ENCODE data around the gene CYYR1. TPM values are rescaled to one million over a fixed set of nuclear protein-coding genes. Genes with fewer than 3 reads are reported as not detected.

The CYYR1 gene
- total RNA-seq, 1 experiment from 2014 or later = 13.6 TPM

DNA sequence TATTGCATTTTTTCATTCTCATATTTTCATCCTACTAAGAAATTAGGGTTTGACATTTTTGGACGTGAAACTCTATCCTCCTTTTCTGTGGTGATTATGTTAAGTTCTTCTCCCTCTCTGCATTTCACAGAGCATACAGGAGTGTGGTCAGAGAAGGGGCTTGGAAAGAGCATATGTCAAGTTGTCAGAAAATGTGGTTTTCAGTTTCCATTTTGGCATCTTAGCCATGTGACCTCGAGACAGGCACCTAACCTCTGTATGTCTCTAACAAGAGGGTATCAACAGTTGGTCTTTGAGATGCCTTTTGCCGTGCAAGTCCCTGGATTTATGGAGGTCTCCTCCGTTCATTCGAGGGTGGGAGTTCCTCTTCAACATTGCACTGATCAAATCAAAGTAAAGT, 140.7 kb downstream of the CYYR1 start:
- H3K79me2 ChIP-seq (ENCODE audit: insufficient read depth, low read length) = no peaks in the 10 kb centered on the region
- no peak overlapping the region for H2BK12ac ChIP-seq (ENCODE audit: insufficient read length, low read depth, low read length)
- no peak overlapping the region for H3K18ac ChIP-seq (ENCODE audit: insufficient read length, low read depth, low read length)
- H3K4me1 Mint-ChIP-seq = peaks cover under 1 to 2% of the 10 kb centered on the region in 2 experiments; a peak in 3 of 4 replicates
- H4K20me1 ChIP-seq (ENCODE audit: control insufficient read depth, insufficient read depth, insufficient read length) = no peaks in the 10 kb centered on the region
- peaks cover 1% of the 10 kb centered on the region; the same call in 1 of the 2 replicates for H3K4me1 ChIP-seq (ENCODE audit: insufficient read depth, low read length)
- no peaks in the 10 kb centered on the region; a peak in 1 of 7 replicates for H3K36me3 Mint-ChIP-seq (ENCODE audit: insufficient read depth in 1 of 3, low read depth in 3 of 3)
- no peak overlapping the region for H2AFZ ChIP-seq (ENCODE audit: low read length)
- no peak overlapping the region for H3K27ac ChIP-seq (ENCODE audit: insufficient read length, low read depth, low read length)
- no peaks in the 10 kb centered on the region for H3K27me3 ChIP-seq (ENCODE audit: insufficient read depth, low read length)
- no peak overlapping the region for H3T11ph ChIP-seq (ENCODE audit: low read length)
- H2AK5ac ChIP-seq (ENCODE audit: insufficient read length, low read length) = no peak overlapping the region
- no peak overlapping the region for H4K8ac ChIP-seq (replicated peaks; ENCODE audit: insufficient read length, low read depth, low read length)
- no peak overlapping the region for H3K14ac ChIP-seq (ENCODE audit: insufficient read depth, low read length)
- no peak overlapping the region for H3K4ac ChIP-seq (ENCODE audit: low read depth, low read length)
- WGBS (ENCODE audit: extremely low coverage, insufficient read length, low lambda C conversion rate) = no CpG with 5 or more reads among the region's 5 CpGs
- no peaks in the 10 kb centered on the region for H3K9me3 ChIP-seq (ENCODE audit: control insufficient read depth, low read depth, low read length)
- H3K4me2 ChIP-seq (ENCODE audit: insufficient read depth, insufficient read length, low read length) = no peak overlapping the region
- H3K27me3 Mint-ChIP-seq (ENCODE audit: low read depth) = no peaks in the 10 kb centered on the region
- H3K9me3 Mint-ChIP-seq = no peaks in the 10 kb centered on the region
- TF ChIP-seq, protein P1, sequence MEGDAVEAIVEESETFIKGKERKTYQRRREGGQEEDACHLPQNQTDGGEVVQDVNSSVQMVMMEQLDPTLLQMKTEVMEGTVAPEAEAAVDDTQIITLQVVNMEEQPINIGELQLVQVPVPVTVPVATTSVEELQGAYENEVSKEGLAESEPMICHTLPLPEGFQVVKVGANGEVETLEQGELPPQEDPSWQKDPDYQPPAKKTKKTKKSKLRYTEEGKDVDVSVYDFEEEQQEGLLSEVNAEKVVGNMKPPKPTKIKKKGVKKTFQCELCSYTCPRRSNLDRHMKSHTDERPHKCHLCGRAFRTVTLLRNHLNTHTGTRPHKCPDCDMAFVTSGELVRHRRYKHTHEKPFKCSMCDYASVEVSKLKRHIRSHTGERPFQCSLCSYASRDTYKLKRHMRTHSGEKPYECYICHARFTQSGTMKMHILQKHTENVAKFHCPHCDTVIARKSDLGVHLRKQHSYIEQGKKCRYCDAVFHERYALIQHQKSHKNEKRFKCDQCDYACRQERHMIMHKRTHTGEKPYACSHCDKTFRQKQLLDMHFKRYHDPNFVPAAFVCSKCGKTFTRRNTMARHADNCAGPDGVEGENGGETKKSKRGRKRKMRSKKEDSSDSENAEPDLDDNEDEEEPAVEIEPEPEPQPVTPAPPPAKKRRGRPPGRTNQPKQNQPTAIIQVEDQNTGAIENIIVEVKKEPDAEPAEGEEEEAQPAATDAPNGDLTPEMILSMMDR (conservative IDR thresholded peaks at IDR 0.05) = no peak
- H3K9ac ChIP-seq (ENCODE audit: extremely low read depth, insufficient read length, low read length) = no peak overlapping the region
- no peak overlapping the region for H3K23ac ChIP-seq (ENCODE audit: insufficient read length, low read depth, low read length)
- H2BK5ac ChIP-seq (ENCODE audit: insufficient read length, low read length) = no peak overlapping the region
- no peaks in the 10 kb centered on the region for H3K23me2 ChIP-seq (ENCODE audit: insufficient read length, low read depth, low read length, poor library complexity, severe bottlenecking)
- no peak overlapping the region for H4K91ac ChIP-seq (ENCODE audit: insufficient read length, low read depth, low read length)
- H4K5ac ChIP-seq (ENCODE audit: insufficient read length, low read depth, low read length) = no peak overlapping the region
- H2BK120ac ChIP-seq (ENCODE audit: low read depth, low read length, poor library complexity, severe bottlenecking) = no peak overlapping the region
- DNase-seq = no peak
- H2BK20ac ChIP-seq (ENCODE audit: low read depth, low read length, poor library complexity, severe bottlenecking) = no peak overlapping the region
- H3K4me3 Mint-ChIP-seq = no peak overlapping the region
- no peaks in the 10 kb centered on the region for H3K79me1 ChIP-seq (ENCODE audit: insufficient read depth, low read depth, low read length, poor library complexity, severe bottlenecking)
- H2BK15ac ChIP-seq (ENCODE audit: low read depth, low read length) = no peak overlapping the region
- no peak overlapping the region for H3K27ac Mint-ChIP-seq
- no peak overlapping the region for H3K56ac ChIP-seq (ENCODE audit: insufficient read length, low read depth, low read length)
